Activated gamma-delta T cell (primary cell): Measurements from ENCODE around the gene NKTR.

Source experiments
- DNase-seq: peaks from one replicate; lab custom pipeline; 2025; lab: John Stamatoyannopoulos, UW

Gene NKTR

DNA sequence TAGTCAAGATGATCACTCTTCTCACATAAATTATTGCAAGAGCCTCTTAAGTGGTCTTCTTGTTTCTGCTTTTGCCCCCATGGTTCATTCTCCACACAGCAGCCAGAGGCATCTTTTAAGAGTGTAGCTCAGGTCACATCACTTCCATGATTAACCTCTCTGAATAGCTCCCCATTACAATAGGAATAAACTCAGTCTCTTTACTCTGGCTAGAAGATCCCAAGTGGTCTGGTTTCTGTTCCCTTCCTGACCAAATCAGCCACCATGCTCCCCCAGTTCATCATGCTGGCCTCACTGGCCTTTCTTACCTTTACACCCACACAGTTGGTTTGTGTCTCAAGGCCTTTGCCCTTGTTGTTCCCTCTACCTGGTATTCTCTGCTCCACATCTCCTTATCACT lies 93.9 kb downstream of the NKTR start:
- no peak for DNase-seq

DNA sequence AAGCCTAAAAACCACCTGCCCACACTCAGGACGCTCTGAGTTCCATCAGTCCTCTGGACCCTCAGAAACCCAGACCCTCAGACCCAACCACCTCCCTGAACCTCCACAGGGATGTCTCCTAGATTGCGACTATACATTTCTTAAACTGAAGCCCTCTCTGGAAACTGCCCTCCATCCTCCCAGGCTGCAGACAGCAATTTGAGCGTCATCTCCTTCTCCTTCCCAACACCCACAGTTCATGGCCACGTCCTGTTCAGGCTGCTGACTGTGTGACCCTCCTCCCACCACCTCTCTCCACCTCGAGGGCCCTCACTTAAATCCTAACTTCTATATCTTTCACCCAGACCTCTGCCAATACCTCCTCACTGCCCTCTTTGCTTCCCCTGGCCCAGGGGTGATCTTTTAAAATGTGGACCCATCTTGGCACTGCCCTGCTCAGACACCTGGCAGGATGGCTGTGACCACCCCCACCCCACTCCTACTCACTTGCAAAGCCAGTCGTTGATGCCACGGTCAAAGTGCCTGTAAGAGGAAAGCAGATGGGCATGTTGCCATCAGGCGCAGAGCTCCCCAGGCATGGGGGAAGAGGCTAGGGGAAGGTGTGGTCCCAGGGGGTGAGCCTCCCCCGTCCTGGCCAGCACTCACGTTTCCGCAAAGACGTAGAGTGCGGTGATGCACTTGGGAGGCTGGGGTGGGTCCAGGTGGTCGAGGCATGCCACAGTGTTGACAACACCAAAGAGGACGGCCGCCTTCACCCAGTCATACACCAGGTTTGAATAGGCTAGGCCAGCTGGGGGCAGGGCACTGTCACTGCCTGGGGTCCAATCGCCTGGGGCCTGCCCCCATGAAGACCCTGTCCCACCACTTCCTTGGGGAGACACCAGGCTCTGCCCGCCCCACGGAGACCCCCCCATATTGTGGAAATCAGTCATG lies 96.1 kb downstream of the NKTR start:
- no peak for DNase-seq

DNA sequence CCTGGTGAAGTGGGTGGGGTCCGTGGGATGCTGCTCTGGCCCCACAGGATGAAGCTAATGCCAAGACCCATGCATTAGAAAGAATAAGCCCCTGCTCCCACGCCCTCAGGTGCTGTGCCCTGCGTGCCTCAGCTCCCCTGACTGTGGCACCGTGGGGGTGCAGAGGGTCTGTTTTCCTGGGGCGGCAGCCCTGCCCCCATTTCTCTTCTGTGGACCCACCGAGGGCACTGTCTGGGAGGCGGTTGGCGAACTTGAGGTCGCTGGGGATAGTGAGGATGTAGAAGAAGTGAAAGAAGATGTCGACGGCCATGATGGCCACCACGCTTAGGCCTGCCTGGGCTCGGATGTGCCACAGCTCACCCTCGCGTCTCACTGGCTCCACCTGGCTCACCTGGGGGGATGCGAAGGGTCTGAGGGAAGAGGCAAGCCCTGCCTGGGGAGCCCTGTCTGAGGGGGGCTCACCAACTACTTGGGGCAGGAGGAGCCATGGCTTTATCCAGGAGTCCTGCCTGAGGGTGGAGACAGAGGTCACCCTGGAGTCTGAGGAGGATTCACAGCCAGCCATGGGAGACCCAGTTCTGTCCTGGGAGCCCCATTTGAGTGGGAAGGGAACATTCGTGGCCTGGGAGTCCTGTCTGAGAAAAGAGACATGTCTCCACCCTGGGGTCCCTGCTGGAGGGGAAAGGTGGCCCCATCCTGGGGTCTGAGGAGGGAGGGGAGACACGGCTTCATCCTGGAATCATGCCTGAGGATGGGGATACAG lies 97.0 kb downstream of the NKTR start:
- DNase-seq: no peak
